ENCODE results near the gene ITPR1.

DNA sequence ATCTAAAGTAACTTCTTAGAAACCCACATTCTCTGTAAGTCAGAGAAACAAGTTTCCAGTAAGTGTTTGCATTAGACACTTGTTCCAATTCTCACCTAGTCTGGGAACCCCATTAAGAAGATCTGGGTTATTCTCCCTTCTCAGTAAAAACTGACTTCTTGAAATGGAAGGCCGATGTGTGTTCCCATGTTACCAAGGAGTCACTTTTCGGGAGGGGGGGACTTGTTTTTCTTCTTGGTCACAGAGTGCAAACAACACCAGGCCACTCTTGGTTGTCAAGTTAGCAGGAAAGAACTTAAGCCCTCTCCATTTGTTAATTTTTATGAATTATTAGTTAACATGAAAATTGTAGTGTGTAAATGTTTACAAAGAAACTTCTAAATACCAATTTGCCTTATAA is 55.6 kb downstream of the ITPR1 start:
- TF ChIP-seq, protein P1, sequence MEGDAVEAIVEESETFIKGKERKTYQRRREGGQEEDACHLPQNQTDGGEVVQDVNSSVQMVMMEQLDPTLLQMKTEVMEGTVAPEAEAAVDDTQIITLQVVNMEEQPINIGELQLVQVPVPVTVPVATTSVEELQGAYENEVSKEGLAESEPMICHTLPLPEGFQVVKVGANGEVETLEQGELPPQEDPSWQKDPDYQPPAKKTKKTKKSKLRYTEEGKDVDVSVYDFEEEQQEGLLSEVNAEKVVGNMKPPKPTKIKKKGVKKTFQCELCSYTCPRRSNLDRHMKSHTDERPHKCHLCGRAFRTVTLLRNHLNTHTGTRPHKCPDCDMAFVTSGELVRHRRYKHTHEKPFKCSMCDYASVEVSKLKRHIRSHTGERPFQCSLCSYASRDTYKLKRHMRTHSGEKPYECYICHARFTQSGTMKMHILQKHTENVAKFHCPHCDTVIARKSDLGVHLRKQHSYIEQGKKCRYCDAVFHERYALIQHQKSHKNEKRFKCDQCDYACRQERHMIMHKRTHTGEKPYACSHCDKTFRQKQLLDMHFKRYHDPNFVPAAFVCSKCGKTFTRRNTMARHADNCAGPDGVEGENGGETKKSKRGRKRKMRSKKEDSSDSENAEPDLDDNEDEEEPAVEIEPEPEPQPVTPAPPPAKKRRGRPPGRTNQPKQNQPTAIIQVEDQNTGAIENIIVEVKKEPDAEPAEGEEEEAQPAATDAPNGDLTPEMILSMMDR (IDR thresholded peaks at IDR 0.05), result no peak
- no peak for TF ChIP-seq POLR2A (IDR thresholded peaks at IDR 0.05)

Measured in heart left ventricle (tissue), 13 donors.